ENCODE data around the gene AIP. TPM values are rescaled to one million over a fixed set of nuclear protein-coding genes. Genes with fewer than 3 reads are reported as not detected.

The AIP gene
- total and polyA plus RNA-seq, 9 of the 15 experiments (the other 6 are each of a cell fraction or from before 2014, with no cell fraction given): 5.2 to 92.5 (median 52.7) TPM

- TF ChIP-seq, protein P1, sequence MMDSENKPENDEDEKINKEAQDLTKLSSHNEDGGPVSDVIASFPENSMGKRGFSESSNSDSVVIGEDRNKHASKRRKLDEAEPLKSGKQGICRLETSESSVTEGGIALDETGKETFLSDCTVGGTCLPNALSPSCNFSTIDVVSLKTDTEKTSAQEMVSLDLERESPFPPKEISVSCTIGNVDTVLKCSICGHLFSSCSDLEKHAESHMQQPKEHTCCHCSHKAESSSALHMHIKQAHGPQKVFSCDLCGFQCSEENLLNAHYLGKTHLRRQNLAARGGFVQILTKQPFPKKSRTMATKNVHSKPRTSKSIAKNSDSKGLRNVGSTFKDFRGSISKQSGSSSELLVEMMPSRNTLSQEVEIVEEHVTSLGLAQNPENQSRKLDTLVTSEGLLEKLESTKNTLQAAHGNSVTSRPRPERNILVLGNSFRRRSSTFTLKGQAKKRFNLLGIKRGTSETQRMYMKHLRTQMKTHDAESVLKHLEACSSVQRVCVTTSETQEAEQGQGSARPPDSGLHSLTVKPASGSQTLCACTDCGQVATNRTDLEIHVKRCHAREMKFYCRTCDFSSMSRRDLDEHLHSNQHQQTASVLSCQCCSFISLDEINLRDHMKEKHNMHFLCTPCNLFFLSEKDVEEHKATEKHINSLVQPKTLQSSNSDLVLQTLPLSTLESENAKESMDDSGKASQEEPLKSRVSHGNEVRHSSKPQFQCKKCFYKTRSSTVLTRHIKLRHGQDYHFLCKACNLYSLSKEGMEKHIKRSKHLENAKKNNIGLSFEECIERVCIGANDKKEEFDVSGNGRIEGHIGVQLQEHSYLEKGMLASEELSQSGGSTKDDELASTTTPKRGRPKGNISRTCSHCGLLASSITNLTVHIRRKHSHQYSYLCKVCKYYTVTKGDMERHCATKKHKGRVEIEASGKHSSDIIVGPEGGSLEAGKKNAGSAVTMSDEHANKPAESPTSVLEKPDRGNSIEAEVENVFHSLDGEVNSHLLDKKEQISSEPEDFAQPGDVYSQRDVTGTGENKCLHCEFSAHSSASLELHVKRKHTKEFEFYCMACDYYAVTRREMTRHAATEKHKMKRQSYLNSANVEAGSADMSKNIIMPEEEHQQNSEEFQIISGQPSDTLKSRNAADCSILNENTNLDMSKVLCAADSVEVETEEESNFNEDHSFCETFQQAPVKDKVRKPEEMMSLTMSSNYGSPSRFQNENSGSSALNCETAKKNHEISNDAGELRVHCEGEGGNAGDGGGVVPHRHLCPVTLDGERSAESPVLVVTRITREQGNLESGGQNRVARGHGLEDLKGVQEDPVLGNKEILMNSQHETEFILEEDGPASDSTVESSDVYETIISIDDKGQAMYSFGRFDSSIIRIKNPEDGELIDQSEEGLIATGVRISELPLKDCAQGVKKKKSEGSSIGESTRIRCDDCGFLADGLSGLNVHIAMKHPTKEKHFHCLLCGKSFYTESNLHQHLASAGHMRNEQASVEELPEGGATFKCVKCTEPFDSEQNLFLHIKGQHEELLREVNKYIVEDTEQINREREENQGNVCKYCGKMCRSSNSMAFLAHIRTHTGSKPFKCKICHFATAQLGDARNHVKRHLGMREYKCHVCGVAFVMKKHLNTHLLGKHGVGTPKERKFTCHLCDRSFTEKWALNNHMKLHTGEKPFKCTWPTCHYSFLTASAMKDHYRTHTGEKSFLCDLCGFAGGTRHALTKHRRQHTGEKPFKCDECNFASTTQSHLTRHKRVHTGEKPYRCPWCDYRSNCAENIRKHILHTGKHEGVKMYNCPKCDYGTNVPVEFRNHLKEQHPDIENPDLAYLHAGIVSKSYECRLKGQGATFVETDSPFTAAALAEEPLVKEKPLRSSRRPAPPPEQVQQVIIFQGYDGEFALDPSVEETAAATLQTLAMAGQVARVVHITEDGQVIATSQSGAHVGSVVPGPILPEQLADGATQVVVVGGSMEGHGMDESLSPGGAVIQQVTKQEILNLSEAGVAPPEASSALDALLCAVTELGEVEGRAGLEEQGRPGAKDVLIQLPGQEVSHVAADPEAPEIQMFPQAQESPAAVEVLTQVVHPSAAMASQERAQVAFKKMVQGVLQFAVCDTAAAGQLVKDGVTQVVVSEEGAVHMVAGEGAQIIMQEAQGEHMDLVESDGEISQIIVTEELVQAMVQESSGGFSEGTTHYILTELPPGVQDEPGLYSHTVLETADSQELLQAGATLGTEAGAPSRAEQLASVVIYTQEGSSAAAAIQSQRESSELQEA (IDR thresholded peaks at IDR 0.05; ENCODE audit: low read depth): no peak
- TF ChIP-seq PCBP1 (IDR thresholded peaks at IDR 0.05; ENCODE audit: low read depth, low read length, poor library complexity, severe bottlenecking) (no peak), ETS2 (tag; IDR thresholded peaks at IDR 0.05; ENCODE audit: borderline replicate concordance, poor library complexity, severe bottlenecking) (no peak), MEIS2 (IDR thresholded peaks at IDR 0.05; ENCODE audit: partially characterized antibody) (no peak), ZNF551 (CRISPR knock-in tag; IDR thresholded peaks at IDR 0.05) (no peak), KLF6 (CRISPR knock-in tag; IDR thresholded peaks at IDR 0.05; ENCODE audit: borderline replicate concordance) (no peak), KDM2B (CRISPR knock-in tag; IDR thresholded peaks at IDR 0.05) (no peak), NFRKB (IDR thresholded peaks at IDR 0.05; ENCODE audit: low read depth) (no peak), SRF (CRISPR knock-in tag; IDR thresholded peaks at IDR 0.05) (no peak), NBN (IDR thresholded peaks at IDR 0.05; ENCODE audit: low read depth) (no peak), ZNF699 (CRISPR knock-in tag; IDR thresholded peaks at IDR 0.05; ENCODE audit: insufficient replicate concordance) (no peak)
Observed at GRCh38 chr11:67482275-67482826, 475 bp upstream of the AIP start (continued).

Measured in K562 (cell line).